ENCODE data around the gene MYH10. TPM values are rescaled to one million over a fixed set of nuclear protein-coding genes. Genes with fewer than 3 reads are reported as not detected.
A peak's percentile ranks its signal among the peaks of the same experiment; 100 is the strongest.

Gene MYH10
- total and polyA plus RNA-seq, 9 of the 15 experiments (the other 6 are each of a cell fraction or from before 2014, with no cell fraction given): 16.3 to 95.3 (median 39.7) TPM

DNA sequence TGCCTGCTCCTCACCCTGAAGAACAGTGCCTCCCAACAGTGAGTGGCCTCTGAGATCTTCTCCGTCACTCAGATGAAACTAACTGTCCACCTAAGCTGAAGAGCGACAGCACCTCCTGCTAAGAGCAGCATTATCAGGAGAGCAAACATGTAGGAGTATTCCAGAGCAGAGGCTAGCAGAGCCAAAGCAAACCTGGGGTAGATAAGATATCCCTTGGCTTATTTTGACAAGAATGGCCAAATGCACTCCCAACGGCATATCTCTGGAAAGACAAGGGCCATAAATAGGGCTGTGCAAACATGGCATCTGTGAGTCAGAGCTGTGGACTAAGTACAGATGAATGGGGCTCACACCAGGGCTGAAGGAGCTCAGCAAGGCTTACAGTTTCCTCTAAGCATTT is 98.5 kb downstream of the MYH10 start (continued):
- TF ChIP-seq, protein P1, sequence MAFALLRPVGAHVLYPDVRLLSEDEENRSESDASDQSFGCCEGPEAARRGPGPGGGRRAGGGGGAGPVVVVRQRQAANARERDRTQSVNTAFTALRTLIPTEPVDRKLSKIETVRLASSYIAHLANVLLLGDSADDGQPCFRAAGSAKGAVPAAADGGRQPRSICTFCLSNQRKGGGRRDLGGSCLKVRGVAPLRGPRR (CRISPR knock-in tag; IDR thresholded peaks at IDR 0.05): no peak
- TF ChIP-seq FUS (optimal IDR thresholded peaks at IDR 0.05; ENCODE audit: low read depth, low read length) (no peak), PTTG1 (tag; IDR thresholded peaks at IDR 0.05; ENCODE audit: low read depth) (no peak), KLF13 (tag; IDR thresholded peaks at IDR 0.05; ENCODE audit: borderline replicate concordance, low read depth) (no peak), GTF2A2 (tag; IDR thresholded peaks at IDR 0.05) (no peak), KDM1A (IDR thresholded peaks at IDR 0.05) (peak; percentile 94 to 97), GABPB2 (CRISPR knock-in tag; conservative IDR thresholded peaks at IDR 0.05) (no peak), GABPA (tag; conservative IDR thresholded peaks at IDR 0.05; ENCODE audit: low read depth) (no peak), DPF2 (IDR thresholded peaks at IDR 0.05) (peak; percentile 98), CAMTA2 (CRISPR knock-in tag; conservative IDR thresholded peaks at IDR 0.05) (no peak), MYC (IDR thresholded peaks at IDR 0.05; ENCODE audit: low read depth, low read length) (peak; percentile 44), MYC (CRISPR knock-in tag; IDR thresholded peaks at IDR 0.05; ENCODE audit: borderline replicate concordance, low read depth) (no peak), CXXC5 (CRISPR knock-in tag; IDR thresholded peaks at IDR 0.05) (peak; percentile 27), PURB (CRISPR knock-in tag; IDR thresholded peaks at IDR 0.05; ENCODE audit: low read depth) (no peak), CSDE1 (IDR thresholded peaks at IDR 0.05) (no peak), ZNF583 (CRISPR knock-in tag; IDR thresholded peaks at IDR 0.05) (no peak), E2F3 (CRISPR knock-in tag; IDR thresholded peaks at IDR 0.05) (no peak), CHCHD3 (CRISPR knock-in tag; IDR thresholded peaks at IDR 0.05) (no peak), ZNF507 (tag; conservative IDR thresholded peaks at IDR 0.05) (no peak), MCM7 (IDR thresholded peaks at IDR 0.05) (no peak)
- TF ChIP-seq, protein P2, sequence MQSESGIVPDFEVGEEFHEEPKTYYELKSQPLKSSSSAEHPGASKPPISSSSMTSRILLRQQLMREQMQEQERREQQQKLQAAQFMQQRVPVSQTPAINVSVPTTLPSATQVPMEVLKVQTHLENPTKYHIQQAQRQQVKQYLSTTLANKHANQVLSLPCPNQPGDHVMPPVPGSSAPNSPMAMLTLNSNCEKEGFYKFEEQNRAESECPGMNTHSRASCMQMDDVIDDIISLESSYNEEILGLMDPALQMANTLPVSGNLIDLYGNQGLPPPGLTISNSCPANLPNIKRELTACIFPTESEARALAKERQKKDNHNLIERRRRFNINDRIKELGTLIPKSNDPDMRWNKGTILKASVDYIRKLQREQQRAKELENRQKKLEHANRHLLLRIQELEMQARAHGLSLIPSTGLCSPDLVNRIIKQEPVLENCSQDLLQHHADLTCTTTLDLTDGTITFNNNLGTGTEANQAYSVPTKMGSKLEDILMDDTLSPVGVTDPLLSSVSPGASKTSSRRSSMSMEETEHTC (IDR thresholded peaks at IDR 0.05): no peak
- TF ChIP-seq, protein P3, sequence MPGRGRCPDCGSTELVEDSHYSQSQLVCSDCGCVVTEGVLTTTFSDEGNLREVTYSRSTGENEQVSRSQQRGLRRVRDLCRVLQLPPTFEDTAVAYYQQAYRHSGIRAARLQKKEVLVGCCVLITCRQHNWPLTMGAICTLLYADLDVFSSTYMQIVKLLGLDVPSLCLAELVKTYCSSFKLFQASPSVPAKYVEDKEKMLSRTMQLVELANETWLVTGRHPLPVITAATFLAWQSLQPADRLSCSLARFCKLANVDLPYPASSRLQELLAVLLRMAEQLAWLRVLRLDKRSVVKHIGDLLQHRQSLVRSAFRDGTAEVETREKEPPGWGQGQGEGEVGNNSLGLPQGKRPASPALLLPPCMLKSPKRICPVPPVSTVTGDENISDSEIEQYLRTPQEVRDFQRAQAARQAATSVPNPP (IDR thresholded peaks at IDR 0.05; ENCODE audit: borderline replicate concordance, insufficient read depth, insufficient read length): no peak
- TF ChIP-seq, protein P4, sequence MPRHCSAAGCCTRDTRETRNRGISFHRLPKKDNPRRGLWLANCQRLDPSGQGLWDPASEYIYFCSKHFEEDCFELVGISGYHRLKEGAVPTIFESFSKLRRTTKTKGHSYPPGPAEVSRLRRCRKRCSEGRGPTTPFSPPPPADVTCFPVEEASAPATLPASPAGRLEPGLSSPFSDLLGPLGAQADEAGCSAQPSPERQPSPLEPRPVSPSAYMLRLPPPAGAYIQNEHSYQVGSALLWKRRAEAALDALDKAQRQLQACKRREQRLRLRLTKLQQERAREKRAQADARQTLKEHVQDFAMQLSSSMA (CRISPR knock-in tag; IDR thresholded peaks at IDR 0.05): no peak
- TF ChIP-seq, protein P5, sequence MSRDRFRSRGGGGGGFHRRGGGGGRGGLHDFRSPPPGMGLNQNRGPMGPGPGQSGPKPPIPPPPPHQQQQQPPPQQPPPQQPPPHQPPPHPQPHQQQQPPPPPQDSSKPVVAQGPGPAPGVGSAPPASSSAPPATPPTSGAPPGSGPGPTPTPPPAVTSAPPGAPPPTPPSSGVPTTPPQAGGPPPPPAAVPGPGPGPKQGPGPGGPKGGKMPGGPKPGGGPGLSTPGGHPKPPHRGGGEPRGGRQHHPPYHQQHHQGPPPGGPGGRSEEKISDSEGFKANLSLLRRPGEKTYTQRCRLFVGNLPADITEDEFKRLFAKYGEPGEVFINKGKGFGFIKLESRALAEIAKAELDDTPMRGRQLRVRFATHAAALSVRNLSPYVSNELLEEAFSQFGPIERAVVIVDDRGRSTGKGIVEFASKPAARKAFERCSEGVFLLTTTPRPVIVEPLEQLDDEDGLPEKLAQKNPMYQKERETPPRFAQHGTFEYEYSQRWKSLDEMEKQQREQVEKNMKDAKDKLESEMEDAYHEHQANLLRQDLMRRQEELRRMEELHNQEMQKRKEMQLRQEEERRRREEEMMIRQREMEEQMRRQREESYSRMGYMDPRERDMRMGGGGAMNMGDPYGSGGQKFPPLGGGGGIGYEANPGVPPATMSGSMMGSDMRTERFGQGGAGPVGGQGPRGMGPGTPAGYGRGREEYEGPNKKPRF (IDR thresholded peaks at IDR 0.05; ENCODE audit: low read depth, low read length): no peak
- TF ChIP-seq, protein P6, sequence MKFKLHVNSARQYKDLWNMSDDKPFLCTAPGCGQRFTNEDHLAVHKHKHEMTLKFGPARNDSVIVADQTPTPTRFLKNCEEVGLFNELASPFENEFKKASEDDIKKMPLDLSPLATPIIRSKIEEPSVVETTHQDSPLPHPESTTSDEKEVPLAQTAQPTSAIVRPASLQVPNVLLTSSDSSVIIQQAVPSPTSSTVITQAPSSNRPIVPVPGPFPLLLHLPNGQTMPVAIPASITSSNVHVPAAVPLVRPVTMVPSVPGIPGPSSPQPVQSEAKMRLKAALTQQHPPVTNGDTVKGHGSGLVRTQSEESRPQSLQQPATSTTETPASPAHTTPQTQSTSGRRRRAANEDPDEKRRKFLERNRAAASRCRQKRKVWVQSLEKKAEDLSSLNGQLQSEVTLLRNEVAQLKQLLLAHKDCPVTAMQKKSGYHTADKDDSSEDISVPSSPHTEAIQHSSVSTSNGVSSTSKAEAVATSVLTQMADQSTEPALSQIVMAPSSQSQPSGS (CRISPR knock-in tag; IDR thresholded peaks at IDR 0.05): no peak

All from K562 (cell line).